Measurements from ENCODE around the gene ADRM1.

- TF ChIP-seq SP1 (CRISPR knock-in tag; conservative IDR thresholded peaks at IDR 0.05), result no peak
- TF ChIP-seq CTCF (IDR thresholded peaks at IDR 0.05), result no peak
Observed at GRCh38 chr20:62269871-62270270, 32.9 kb upstream of the ADRM1 start.
